WERI-Rb-1 (cell line): Measurements from ENCODE around the gene GPN1.
A peak's percentile ranks its signal among the peaks of the same experiment; 100 is the strongest.

ENCODE experiments used
- DNase-seq: peaks from one replicate; pipeline ENCODE4 v3.0.0-alpha.2; 2020
- H3K27ac ChIP-seq: fragments of 250-450 bp; sonication (Bioruptor Pico); 2 replicates; pipeline ENCODE4 v1.5.1; 2020; ENCODE audit warnings: mild to moderate bottlenecking, moderate library complexity
- H3K27me3 ChIP-seq: fragments of 250-450 bp; sonication (Bioruptor Pico); 2 replicates; pipeline ENCODE4 v1.5.1; 2021; ENCODE audit warnings: mild to moderate bottlenecking, low read depth, moderate library complexity; ENCODE audit not compliant: insufficient read depth, severe bottlenecking
- H3K36me3 ChIP-seq: fragments of 250-450 bp; sonication (Bioruptor Pico); 2 replicates; pipeline ENCODE4 v1.5.1; 2020; ENCODE audit warnings: mild to moderate bottlenecking, moderate library complexity
- H3K4me3 ChIP-seq: 2 replicates; pipeline ENCODE4 v1.5.1; 2011; ENCODE audit warnings: low read depth, mild to moderate bottlenecking, control low read depth, low read length
- H3K9me3 ChIP-seq: fragments of 250-450 bp; sonication (Bioruptor Pico); 2 replicates; pipeline ENCODE4 v1.5.1; 2021; ENCODE audit warnings: mild to moderate bottlenecking, moderate library complexity; ENCODE audit not compliant: severe bottlenecking
- TF ChIP-seq, protein P1 (sequence below): IDR thresholded peaks from 2 replicates; pipeline ENCODE4 v1.5.1; 2011; ENCODE audit warnings: low read depth, mild to moderate bottlenecking, control low read depth, inconsistent platforms, low read length

GPN1 gene

DNA sequence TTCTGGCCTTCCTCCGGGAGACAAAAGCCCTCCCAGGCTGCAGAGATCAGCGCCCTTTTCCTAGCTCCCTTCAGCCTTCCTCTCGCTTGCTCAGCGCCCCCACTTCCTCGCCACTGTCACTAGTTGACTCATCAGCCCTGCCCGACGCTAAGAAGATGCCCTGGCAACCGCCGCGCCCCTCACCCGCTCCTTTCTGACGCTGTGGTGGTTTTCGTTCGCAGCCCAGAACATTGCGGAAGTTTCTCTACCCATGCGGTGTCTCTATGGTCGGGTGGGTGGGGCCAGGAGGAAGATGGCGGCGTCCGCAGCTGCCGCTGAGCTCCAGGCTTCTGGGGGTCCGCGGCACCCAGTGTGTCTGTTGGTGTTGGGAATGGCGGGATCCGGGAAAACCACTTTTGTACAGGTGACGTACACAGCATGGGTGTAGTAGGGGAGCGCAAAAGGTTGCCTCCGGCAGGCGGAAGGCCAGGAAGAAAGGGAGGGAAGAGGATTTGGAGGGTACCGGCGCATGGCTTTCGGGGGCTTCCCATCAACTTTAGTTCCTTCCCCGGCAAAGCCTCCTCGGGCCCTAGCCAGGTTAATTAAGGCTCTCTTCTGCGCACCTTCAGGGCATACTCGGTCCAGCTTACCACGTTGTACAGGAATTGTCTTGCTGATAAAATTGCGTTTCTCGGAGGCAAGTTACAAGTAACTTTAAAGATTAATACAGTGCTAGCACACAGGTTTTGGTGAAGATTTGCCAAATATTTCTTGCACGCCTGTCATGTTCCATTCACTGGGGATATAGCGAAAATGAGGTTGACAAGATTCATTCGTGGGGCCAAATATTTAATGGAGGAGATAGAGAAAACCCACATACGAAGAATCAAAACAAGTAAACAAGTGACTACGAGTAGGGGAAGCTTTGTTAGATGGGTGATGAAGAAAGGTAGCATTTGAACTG is at the start of gene GPN1, which contains the start of gene CCDC121:
Gene GPN1 (plus strand): TSS at position 284 of the 943 bp plus-strand sequence. CDS start 9 bp downstream, at position 293.
Gene CCDC121 (minus strand): TSS at position 246 of the 943 bp plus-strand sequence. CDS start 1,213 bp downstream, outside the sequence.
- DNase-seq: peak; percentile 94
- Histone ChIP-seq H3K27me3 (no peaks in the 10 kb centered on the region), H3K27ac (peak within 1 kb of the TSS; percentile 86), H3K36me3 (peaks cover 47% of the 10 kb centered on the region), H3K4me3 (peak within 1 kb of the TSS; percentile 98), H3K9me3 (no peaks in the 10 kb centered on the region)
- TF ChIP-seq, protein P1, sequence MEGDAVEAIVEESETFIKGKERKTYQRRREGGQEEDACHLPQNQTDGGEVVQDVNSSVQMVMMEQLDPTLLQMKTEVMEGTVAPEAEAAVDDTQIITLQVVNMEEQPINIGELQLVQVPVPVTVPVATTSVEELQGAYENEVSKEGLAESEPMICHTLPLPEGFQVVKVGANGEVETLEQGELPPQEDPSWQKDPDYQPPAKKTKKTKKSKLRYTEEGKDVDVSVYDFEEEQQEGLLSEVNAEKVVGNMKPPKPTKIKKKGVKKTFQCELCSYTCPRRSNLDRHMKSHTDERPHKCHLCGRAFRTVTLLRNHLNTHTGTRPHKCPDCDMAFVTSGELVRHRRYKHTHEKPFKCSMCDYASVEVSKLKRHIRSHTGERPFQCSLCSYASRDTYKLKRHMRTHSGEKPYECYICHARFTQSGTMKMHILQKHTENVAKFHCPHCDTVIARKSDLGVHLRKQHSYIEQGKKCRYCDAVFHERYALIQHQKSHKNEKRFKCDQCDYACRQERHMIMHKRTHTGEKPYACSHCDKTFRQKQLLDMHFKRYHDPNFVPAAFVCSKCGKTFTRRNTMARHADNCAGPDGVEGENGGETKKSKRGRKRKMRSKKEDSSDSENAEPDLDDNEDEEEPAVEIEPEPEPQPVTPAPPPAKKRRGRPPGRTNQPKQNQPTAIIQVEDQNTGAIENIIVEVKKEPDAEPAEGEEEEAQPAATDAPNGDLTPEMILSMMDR: no peak

DNA sequence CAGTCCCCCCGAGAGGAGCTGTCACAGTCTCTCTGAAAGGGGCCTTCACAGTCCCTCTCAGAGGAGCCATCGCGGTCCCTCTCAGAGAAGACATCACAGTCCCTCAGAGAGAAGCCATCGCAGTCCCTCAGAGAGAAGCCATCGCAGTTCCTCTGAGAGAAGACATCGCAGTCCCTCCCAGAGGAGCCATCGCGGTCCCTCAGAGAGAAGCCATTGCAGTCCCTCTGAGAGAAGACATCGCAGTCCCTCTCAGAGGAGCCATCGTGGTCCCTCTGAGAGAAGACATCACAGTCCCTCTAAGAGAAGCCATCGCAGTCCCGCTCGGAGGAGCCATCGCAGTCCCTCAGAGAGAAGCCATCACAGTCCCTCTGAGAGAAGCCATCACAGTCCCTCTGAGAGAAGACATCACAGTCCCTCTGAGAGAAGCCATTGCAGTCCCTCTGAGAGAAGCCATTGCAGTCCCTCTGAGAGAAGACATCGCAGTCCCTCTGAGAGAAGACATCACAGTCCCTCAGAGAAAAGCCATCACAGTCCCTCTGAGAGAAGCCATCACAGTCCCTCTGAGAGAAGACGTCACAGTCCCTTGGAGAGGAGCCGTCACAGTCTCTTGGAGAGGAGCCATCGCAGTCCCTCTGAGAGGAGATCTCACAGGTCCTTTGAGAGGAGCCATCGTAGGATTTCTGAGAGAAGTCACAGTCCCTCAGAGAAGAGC is 47.3 kb upstream of the GPN1 start:
- Histone ChIP-seq H3K9me3 (peaks cover 31% of the 10 kb centered on the region), H3K4me3 (no peak overlapping the region), H3K27ac (no peak overlapping the region), H3K36me3 (peaks cover 3% of the 10 kb centered on the region; the same call in 1 of the 2 replicates), H3K27me3 (no peaks in the 10 kb centered on the region)
- DNase-seq: no peak
- TF ChIP-seq, protein P1: no peak

DNA sequence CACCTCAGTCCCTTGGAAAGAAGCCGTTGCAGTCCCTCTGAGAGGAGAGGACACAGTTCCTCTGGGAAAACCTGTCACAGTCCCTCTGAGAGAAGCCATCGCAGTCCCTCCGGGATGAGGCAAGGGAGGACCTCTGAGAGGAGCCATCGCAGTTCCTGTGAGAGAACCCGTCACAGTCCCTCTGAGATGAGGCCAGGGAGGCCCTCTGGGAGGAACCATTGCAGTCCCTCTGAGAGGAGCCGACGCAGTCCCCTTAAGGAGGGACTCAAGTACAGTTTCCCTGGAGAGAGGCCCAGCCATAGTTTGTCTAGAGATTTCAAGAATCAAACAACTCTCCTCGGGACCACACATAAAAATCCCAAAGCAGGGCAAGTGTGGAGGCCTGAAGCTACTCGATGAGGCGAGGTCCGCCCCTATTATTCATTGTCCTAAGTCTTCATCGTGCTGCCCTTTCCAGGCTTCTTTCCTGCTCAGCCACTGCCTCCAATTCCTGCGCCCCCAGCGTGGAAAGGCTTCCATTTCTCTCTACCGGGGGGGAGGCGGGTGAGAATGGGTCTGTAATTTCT is 46.6 kb upstream of the GPN1 start:
- Histone ChIP-seq H3K9me3 (peaks cover 26% of the 10 kb centered on the region), H3K27me3 (no peaks in the 10 kb centered on the region), H3K27ac (no peak overlapping the region; the same call in 1 of the 2 replicates), H3K36me3 (peaks cover 3% of the 10 kb centered on the region; the same call in 1 of the 2 replicates), H3K4me3 (peak overlapping the region; percentile 90)
- DNase-seq: no peak
- TF ChIP-seq, protein P1: no peak

DNA sequence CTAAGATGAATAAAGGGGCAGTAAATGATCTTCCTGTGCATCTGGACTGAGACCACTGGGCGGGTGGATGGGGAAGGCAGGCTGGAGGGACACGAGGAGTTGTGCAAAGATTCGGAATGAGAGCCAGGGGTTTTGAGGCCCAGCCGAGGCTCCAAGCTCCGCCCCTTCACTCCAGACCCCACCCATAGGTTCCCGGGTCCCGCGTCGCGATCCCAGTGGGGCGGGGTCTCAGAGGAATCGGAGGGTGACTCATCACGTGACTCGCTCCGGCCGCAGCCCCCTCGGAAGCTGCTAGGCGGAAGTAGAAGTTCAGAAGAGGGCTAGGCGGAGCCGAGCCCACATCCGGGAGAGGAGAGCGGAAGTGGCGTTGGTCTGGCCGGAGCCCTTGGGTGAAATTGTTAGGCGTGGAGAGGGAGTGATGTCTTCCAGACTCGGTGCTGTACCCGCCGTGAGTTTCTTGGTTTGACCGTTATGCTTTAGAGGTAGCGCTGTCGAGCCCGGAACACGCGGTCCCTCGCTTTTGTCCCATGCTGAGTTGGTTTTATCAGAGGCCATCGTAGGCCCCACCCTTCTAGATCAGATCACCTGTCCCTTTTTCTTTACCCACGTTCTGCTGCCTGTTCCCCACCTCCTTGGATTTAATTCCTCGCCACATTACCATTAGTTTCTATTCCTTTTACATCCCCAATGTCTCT is 46.0 kb upstream of the GPN1 start, which contains the start of gene ZNF512:
Gene ZNF512 (plus strand): TSS at position 348 of the 695 bp plus-strand sequence. CDS start 71 bp downstream, at position 419.
- peak; percentile 96 for DNase-seq
- peaks cover 3% of the 10 kb centered on the region; the same call in 1 of the 2 replicates for H3K36me3 ChIP-seq
- peak within 1 kb of the TSS; percentile 90 for H3K4me3 ChIP-seq
- TF ChIP-seq, protein P1: 0 out of 2 replicates have a peak, but pooled peaks have one; percentile 7
- H3K9me3 ChIP-seq: peaks cover 25% of the 10 kb centered on the region
- no peaks in the 10 kb centered on the region for H3K27me3 ChIP-seq
- H3K27ac ChIP-seq: peak within 1 kb of the TSS; percentile 45

DNA sequence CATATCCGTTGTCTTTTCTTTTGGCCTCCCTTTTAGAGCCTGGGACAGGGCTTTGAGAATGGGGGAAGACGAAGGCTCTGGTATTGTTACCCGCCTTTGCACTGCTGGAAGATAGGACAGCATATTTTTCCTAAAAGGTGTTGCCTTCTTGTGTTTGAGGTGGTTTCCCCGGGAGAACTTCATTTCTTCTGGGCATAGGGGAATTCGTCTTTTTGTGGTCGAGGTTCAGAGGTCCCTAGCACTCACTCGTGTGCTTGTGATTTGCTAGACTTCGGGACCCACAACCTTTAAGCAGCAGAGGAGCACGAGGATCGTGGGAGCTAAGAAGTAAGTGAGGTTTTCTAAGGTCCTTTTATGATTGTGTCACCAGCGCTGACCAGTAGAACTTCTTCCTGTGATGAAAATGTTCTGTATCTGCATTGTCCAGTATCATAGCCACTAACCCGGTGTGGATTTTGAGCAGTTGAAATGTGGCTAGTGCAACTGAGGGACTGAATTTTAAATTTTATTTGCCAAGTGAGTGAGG is 45.4 kb upstream of the GPN1 start:
- TF ChIP-seq, protein P1: no peak
- Histone ChIP-seq H3K9me3 (peaks cover 19% of the 10 kb centered on the region), H3K27ac (peak overlapping the region; percentile 45), H3K4me3 (peak overlapping the region; percentile 90), H3K27me3 (no peaks in the 10 kb centered on the region), H3K36me3 (peaks cover 3% of the 10 kb centered on the region; the same call in 1 of the 2 replicates)
- no peak for DNase-seq
